B cell (primary cell): Measurements from ENCODE around the gene PCSK4. TPM values are rescaled to one million over a fixed set of nuclear protein-coding genes. Genes with fewer than 3 reads are reported as not detected.

Experiments used
- ATAC-seq: fragments of 200-7000 bp; cut with Tn5 transposase; one replicate; pipeline ENCODE4 v1.10.0; 2021; ENCODE audit warnings: low read depth, mild to moderate bottlenecking, moderate number of reproducible peaks, moderate library complexity
- CTCF ChIA-PET: fragments of 350-600 bp; sonication (Branson Sonifier 250); formaldehyde crosslinking; loops from one replicate; lab custom pipeline; 2021; ENCODE audit warnings: antibody characterized with exemption, inconsistent platforms; lab: Charles Lee
- POLR2A ChIA-PET: fragments of 350-600 bp; sonication (Branson Sonifier 250); formaldehyde crosslinking; loops from one replicate; lab custom pipeline; 2021; ENCODE audit warnings: antibody characterized with exemption; lab: Charles Lee
- DNase-seq: peaks from one replicate; pipeline ENCODE4 v3.0.0; 2013
- H2AFZ ChIP-seq: 2 replicates; pipeline ENCODE4 v1.6.1; 2012; ENCODE audit warnings: mild to moderate bottlenecking, low read depth, low read length; ENCODE audit not compliant: insufficient read depth, poor library complexity, severe bottlenecking
- H3K27ac ChIP-seq, 2 donors: 1 replicate in 1 of 2; 2 replicates in 1 of 2; pipeline ENCODE4 v1.5.1; 2012 to 2013; ENCODE audit warnings: low read length in 2 of 2, mild to moderate bottlenecking in 2 of 2, moderate library complexity in 1 of 2
- H3K27me3 ChIP-seq, 4 experiments: fragments of 200-600 bp in 1 of 4; sonication (generic) in 1 of 4; replicated peaks in 1 of 4; 1 replicate in 2 of 4; 2 replicates in 2 of 4; pipeline versions ENCODE4 v1.6.1 to v1.7.0; 2013 to 2016; ENCODE audit warnings: low read length in 3 of 4, mild to moderate bottlenecking in 2 of 4, mixed read lengths in 1 of 4, moderate library complexity in 1 of 4; ENCODE audit not compliant: insufficient read depth in 4 of 4, control insufficient read depth in 3 of 4; ENCODE audit errors: control extremely low read depth in 1 of 4
- H3K36me3 ChIP-seq, 2 experiments: replicated peaks in 1 of 2; 1 replicate in 1 of 2; 2 replicates in 1 of 2; pipeline versions ENCODE4 v1.6.1 to v1.7.1; 2013; ENCODE audit warnings: low read length in 1 of 2; ENCODE audit not compliant: insufficient read depth in 2 of 2, control insufficient read depth in 1 of 2; ENCODE audit errors: control extremely low read depth in 1 of 2, extremely low read depth in 1 of 2
- H3K4me1 ChIP-seq, 2 donors: fragments of 200-600 bp in 1 of 2; sonication (generic) in 1 of 2; 1 replicate in 1 of 2; 2 replicates in 1 of 2; pipeline versions ENCODE4 v1.5.1 to v1.6.1; 2013 to 2017; ENCODE audit warnings: low read length in 2 of 2; ENCODE audit not compliant: control insufficient read depth in 2 of 2, insufficient read depth in 2 of 2
- H3K4me2 ChIP-seq: replicated peaks from 2 replicates; pipeline ENCODE3; 2012; ENCODE audit warnings: mild to moderate bottlenecking, low read depth, low read length; ENCODE audit not compliant: poor library complexity, severe bottlenecking
- H3K4me3 ChIP-seq, 5 experiments: fragments of 200-600 bp in 1 of 5; sonication (generic) in 1 of 5; 1 replicate in 3 of 5; 2 replicates in 2 of 5; pipeline versions ENCODE4 v1.5.1 to v1.7.0; 2011 to 2016; ENCODE audit warnings: low read length in 4 of 5, mild to moderate bottlenecking in 4 of 5, low read depth in 2 of 5, control low read depth in 1 of 5, moderate library complexity in 1 of 5; ENCODE audit not compliant: insufficient read depth in 1 of 5; ENCODE audit errors: control extremely low read depth in 1 of 5, extremely low read depth in 1 of 5
- H3K79me2 ChIP-seq: fragments of 200-600 bp; sonication (generic); one replicate; pipeline ENCODE4 v1.6.0; 2016; ENCODE audit warnings: low read length; ENCODE audit not compliant: control insufficient read depth, insufficient read depth
- H3K9ac ChIP-seq: fragments of 200-600 bp; sonication (generic); 2 replicates; pipeline ENCODE4 v1.6.1; 2017; ENCODE audit warnings: mild to moderate bottlenecking, low read length, moderate library complexity
- H3K9me3 ChIP-seq, 3 donors: one replicate each; pipeline versions ENCODE4 v1.6.1 to v1.7.1; 2013; ENCODE audit warnings: low read length in 2 of 3; ENCODE audit not compliant: control insufficient read depth in 2 of 3, insufficient read depth in 1 of 3; ENCODE audit errors: control extremely low read depth in 1 of 3
- H4K20me1 ChIP-seq: 2 replicates; pipeline ENCODE4 v1.6.0; 2012; ENCODE audit warnings: mild to moderate bottlenecking, low read length; ENCODE audit not compliant: insufficient read depth, control insufficient read depth, poor library complexity, severe bottlenecking
- H3K27ac Mint-ChIP-seq: one replicate; pipeline ENCODE4 v1.8.0; 2021; ENCODE audit warnings: mixed read lengths
- H3K27me3 Mint-ChIP-seq: one replicate; pipeline ENCODE4 v1.8.0; 2021; ENCODE audit warnings: mixed read lengths
- H3K4me1 Mint-ChIP-seq: one replicate; pipeline ENCODE4 v1.8.0; 2021; ENCODE audit warnings: mixed read lengths
- H3K4me3 Mint-ChIP-seq: one replicate; pipeline ENCODE4 v1.8.0; 2021; ENCODE audit warnings: mixed read lengths
- H3K9me3 Mint-ChIP-seq: one replicate; pipeline ENCODE4 v1.8.0; 2022; ENCODE audit warnings: mixed read lengths; ENCODE audit not compliant: insufficient read depth
- CTCF ChIP-seq: fragments of 200-600 bp; IDR thresholded peaks from one replicate; pipeline ENCODE4 v1.8.0; 2022; ENCODE audit warnings: antibody characterized with exemption, mild to moderate bottlenecking
- EZH2 ChIP-seq: IDR thresholded peaks from 2 replicates; pipeline ENCODE4 v1.6.1; 2012; ENCODE audit warnings: borderline replicate concordance, low read depth, mild to moderate bottlenecking, moderate library complexity, low read length; ENCODE audit not compliant: insufficient read depth, poor library complexity, severe bottlenecking
- WGBS: methylation state at CpG from one replicate; pipeline ENCODE4 v1.1.5; 2013; ENCODE audit warnings: missing lambda C conversion rate; ENCODE audit not compliant: insufficient coverage; 5-methylcytosine and 5-hydroxymethylcytosine counted together
- intact Hi-C: fragments of 100-400 bp; cut with micrococcal nuclease; formaldehyde crosslinking; loops from one replicate; pipeline ENCODE4 v1.10.0; 2022
- polyA plus RNA-seq: library from polyadenylated mRNA; depleted of rRNA; stranded (reverse); fragments of >200 nt; gene quantifications from 2 replicates; pipeline ENCODE4 v1.2.3, GENCODE V29; 2012
- total RNA-seq, 2 donors: library from RNA; stranded (reverse); fragments of 120-200 nt in 1 of 2; gene quantifications; 1 replicate in 1 of 2; 2 replicates in 1 of 2; pipeline versions ENCODE4 v1.2.3 to v1.2.4, GENCODE V29; 2013 to 2022

PCSK4 gene
- total and polyA plus RNA-seq, 2 donors (not counting 1 experiment from before 2014, with no cell fraction given) = 1.1 to 1.3 TPM

- WGBS = 87% methylated on average over 37 of the region's 37 CpGs
- ChIA-PET CTCF (no interaction called here), POLR2A (no interaction called here)
- Mint-ChIP-seq H3K27me3 (peaks cover 4% of the 10 kb centered on the region), H3K27ac (no peak overlapping the region), H3K9me3 (no peaks in the 10 kb centered on the region), H3K4me3 (no peak overlapping the region), H3K4me1 (peaks cover 10% of the 10 kb centered on the region)
- TF ChIP-seq CTCF (no peak), EZH2 (no peak)
- Histone ChIP-seq H4K20me1 (no peaks in the 10 kb centered on the region), H2AFZ (no peak overlapping the region), H3K4me1 (peaks cover 4 to 8% of the 10 kb centered on the region in 2 donors), H3K9ac (no peak overlapping the region), H3K79me2 (no peaks in the 10 kb centered on the region), H3K4me3 (no peak overlapping the region), H3K27me3 (peaks cover 0 to 13% (median 2%) of the 10 kb centered on the region in 4 experiments), H3K9me3 (peaks cover 0 to 4% (median 0%) of the 10 kb centered on the region in 3 donors), H3K27ac (no peak overlapping the region), H3K4me2 (no peak overlapping the region), H3K36me3 (no peaks in the 10 kb centered on the region)
- intact Hi-C loops = no loop called here
- ATAC-seq (no peak), DNase-seq (no peak)
These were observed 5.1 kb upstream of the PCSK4 start for GRCh38 chr19:1495051-1495798.

- Mint-ChIP-seq H3K27ac (no peak overlapping the region), H3K9me3 (no peaks in the 10 kb centered on the region), H3K4me1 (peaks cover 15% of the 10 kb centered on the region), H3K4me3 (no peak overlapping the region), H3K27me3 (peaks cover 4% of the 10 kb centered on the region)
- Histone ChIP-seq H3K9me3 (peaks cover 0 to 8% (median 0%) of the 10 kb centered on the region in 3 donors), H3K9ac (no peak overlapping the region), H3K27ac (no peak overlapping the region), H4K20me1 (no peaks in the 10 kb centered on the region), H3K4me1 (peaks cover 13 to 17% of the 10 kb centered on the region in 2 donors), H3K4me3 (no peak overlapping the region), H3K79me2 (no peaks in the 10 kb centered on the region), H3K27me3 (peaks cover 0 to 17% (median 4%) of the 10 kb centered on the region in 4 experiments), H3K36me3 (no peaks in the 10 kb centered on the region), H2AFZ (no peak overlapping the region), H3K4me2 (no peak overlapping the region)
- TF ChIP-seq EZH2 (no peak), CTCF (no peak)
- POLR2A ChIA-PET = no interaction called here
- intact Hi-C loops = no loop called here
- WGBS = 80% methylated on average over 12 of the region's 15 CpGs
- ATAC-seq (no peak), DNase-seq (no peak)
- CTCF ChIA-PET = no interaction called here
These were observed 4.1 kb upstream of the PCSK4 start for GRCh38 chr19:1494115-1494815.
